ENCODE data around the gene ARHGAP12.
A peak's percentile ranks its signal among the peaks of the same experiment; 100 is the strongest.

- no peak for TF ChIP-seq CTCF (IDR thresholded peaks at IDR 0.05)
- no peak for TF ChIP-seq POLR2A (IDR thresholded peaks at IDR 0.05)
- TF ChIP-seq POLR2AphosphoS5 (IDR thresholded peaks at IDR 0.05): peak in 1 of 3 donors; percentile 10
Observed at GRCh38 chr10:31929261-31930022, 811 bp upstream of the ARHGAP12 start.
